Body of pancreas (tissue), 4 donors: Measurements from ENCODE around the gene SYNPR.

Experiments used
- POLR2A ChIP-seq, 3 donors: fragments of 450-650 bp; IDR thresholded peaks; one replicate each; pipeline ENCODE4 v1.6.1; 2016; ENCODE audit warnings: antibody characterized with exemption in 3 of 3, mild to moderate bottlenecking in 2 of 3
- TF ChIP-seq, protein P1 (sequence below), 7 experiments: fragments of 450-650 bp in 4 of 7; fragments of 200-600 bp in 3 of 7; sonication (generic) in 3 of 7; IDR thresholded peaks; one replicate each; pipeline ENCODE4 v1.5.1; 2016 to 2019; ENCODE audit warnings: antibody characterized with exemption in 7 of 7

DNA sequence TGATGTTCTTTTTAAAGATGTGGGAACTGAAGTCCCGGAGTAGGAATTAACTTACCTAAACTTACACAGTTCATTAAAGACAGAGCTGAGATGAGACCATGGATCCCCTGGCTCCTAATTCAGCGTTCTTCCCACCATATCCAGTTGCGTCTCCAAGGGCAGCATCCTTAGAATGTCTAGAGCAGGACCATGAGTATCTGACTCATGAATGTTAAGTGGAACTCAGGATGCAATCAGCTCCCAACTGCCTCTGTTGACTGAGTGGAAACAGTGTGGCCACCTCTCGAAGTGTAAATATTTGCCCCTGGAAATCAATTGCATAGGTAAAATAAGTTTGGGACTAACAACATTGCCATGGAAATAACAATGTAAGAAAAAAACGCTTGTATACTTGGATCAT, 376.8 kb downstream of the SYNPR start:
- TF ChIP-seq, protein P1, sequence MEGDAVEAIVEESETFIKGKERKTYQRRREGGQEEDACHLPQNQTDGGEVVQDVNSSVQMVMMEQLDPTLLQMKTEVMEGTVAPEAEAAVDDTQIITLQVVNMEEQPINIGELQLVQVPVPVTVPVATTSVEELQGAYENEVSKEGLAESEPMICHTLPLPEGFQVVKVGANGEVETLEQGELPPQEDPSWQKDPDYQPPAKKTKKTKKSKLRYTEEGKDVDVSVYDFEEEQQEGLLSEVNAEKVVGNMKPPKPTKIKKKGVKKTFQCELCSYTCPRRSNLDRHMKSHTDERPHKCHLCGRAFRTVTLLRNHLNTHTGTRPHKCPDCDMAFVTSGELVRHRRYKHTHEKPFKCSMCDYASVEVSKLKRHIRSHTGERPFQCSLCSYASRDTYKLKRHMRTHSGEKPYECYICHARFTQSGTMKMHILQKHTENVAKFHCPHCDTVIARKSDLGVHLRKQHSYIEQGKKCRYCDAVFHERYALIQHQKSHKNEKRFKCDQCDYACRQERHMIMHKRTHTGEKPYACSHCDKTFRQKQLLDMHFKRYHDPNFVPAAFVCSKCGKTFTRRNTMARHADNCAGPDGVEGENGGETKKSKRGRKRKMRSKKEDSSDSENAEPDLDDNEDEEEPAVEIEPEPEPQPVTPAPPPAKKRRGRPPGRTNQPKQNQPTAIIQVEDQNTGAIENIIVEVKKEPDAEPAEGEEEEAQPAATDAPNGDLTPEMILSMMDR (IDR thresholded peaks at IDR 0.05): no peak
- no peak for TF ChIP-seq POLR2A (IDR thresholded peaks at IDR 0.05)
